Measurements from ENCODE around the gene PCBP4. TPM values are rescaled to one million over a fixed set of nuclear protein-coding genes. Genes with fewer than 3 reads are reported as not detected.
A peak's percentile ranks its signal among the peaks of the same experiment; 100 is the strongest.

Gene PCBP4
- total RNA-seq, 2 donors from 2014 or later = 20.2 to 28.7 TPM

DNA sequence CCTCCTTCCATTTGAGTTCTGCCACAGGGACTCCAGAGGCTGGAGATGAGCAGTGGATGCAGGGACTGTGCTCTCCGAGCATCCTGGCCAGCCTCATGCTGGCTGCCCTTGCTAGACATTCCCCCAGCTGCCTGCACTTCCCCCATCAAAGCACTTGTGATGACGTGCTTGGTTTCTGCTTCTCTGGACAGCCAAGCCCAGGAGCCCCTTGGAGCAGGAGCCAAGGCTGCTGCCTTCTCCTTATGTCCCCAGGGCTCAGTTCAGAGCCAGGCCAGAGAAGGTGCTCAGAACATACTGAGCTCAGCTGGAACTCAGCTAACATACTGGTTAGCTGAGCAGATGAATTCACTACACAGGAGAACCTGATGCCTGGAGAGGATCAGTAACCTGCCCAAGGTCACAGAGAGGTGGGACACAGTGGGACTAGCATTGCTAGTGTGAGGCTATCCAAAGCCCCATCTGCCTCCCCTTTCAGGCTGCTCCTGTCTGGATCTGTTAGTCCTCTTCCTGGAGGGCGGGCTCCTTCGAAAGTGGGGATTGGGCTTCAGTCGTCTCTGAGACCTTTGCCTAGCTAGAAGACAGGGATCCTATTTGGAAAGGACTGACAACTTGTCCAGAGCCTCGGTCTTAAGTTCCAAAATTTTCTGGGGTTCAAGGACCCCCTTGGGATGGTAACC, 4.3 kb downstream of the PCBP4 start:
- H3K4me3 Mint-ChIP-seq = no peak overlapping the region
- peaks cover 19% of the 10 kb centered on the region for H3K4me1 Mint-ChIP-seq
- no peaks in the 10 kb centered on the region for H3K9me3 ChIP-seq (ENCODE audit: control insufficient read depth, low read length, poor library complexity, severe bottlenecking)
- no peaks in the 10 kb centered on the region for H3K27me3 Mint-ChIP-seq
- DNase-seq (no peak), ATAC-seq (no peak)
- H3K27ac Mint-ChIP-seq = no peak overlapping the region
- peaks cover 9% of the 10 kb centered on the region for H3K36me3 Mint-ChIP-seq (ENCODE audit: low read depth)

DNA sequence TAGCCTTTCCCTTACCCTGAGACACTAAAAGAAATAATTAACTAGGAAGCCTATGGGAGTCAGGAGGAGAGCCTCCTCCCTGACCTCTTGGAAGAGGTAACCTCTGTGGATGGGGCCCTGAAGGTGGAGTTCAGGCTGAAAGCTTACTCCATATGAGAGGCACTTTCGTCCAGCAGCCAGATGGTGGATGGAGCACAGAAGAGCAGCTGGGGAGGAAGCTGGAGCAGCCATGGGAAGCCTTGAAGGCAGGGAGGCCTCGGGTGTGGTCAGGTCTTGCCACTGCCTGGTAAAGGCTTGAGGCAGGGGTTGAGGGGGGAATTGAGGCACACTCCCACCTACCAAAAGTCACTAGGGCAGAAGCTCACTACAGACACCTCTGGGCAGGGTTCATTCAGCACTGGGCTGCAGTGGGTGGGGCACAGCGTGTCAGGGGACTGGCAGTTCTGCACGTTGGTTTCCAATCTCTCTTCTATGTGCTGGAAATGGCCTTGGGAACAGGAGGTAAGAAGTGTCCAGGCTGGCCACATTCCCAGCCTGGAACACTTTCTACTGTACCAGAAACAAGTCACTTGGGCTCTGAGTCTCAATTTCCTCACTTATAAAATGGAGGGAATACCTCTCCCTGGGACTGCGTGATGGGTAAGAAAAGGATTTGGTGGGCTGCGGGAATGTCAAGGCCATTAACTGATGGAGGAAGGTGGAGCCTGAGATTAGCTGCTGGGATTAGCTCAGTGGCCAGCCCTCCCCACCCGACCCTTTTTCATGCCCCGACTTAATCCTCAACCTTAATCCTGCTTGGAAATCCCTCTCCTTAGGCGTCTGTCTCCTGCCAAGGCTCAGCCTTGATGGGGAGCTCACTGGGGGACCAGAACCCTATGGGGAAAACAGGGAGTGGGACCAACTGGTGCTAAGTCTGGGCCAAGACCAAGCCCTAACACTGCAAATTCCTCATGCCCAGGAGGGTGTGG, 5.4 kb downstream of the PCBP4 start:
- H3K27me3 Mint-ChIP-seq = no peaks in the 10 kb centered on the region
- DNase-seq (no peak), ATAC-seq (no peak)
- H3K9me3 ChIP-seq (ENCODE audit: control insufficient read depth, low read length, poor library complexity, severe bottlenecking) = no peaks in the 10 kb centered on the region
- no peak overlapping the region for H3K27ac Mint-ChIP-seq
- H3K4me3 Mint-ChIP-seq = peak overlapping the region; percentile 19
- peaks cover 9% of the 10 kb centered on the region for H3K36me3 Mint-ChIP-seq (ENCODE audit: low read depth)
- H3K4me1 Mint-ChIP-seq = peaks cover 17% of the 10 kb centered on the region

DNA sequence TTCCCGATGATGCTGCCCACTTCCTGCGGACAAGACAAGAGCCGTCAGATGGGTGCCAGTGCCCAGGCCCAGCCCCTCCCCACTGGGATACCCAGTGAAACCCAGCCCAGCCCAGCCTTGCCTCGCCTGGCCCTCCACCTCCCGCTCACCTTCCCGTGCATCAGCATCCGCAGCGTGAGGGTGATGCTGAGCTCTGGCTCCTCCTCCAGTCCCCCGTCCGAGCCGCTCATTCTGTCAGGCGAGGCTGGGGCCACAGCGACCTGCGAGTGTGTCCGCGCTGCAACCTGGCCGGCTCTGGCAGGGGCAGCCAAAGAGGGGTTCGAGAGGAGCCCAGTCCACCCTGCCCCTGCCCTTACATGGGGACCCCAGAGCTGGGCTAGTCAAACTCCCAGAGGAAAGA, 6.2 kb downstream of the PCBP4 start:
- DNase-seq (no peak), ATAC-seq (no peak)
- H3K4me1 Mint-ChIP-seq = peaks cover 15% of the 10 kb centered on the region
- no peaks in the 10 kb centered on the region for H3K9me3 ChIP-seq (ENCODE audit: control insufficient read depth, low read length, poor library complexity, severe bottlenecking)
- H3K27ac Mint-ChIP-seq = no peak overlapping the region
- H3K27me3 Mint-ChIP-seq = no peaks in the 10 kb centered on the region
- H3K36me3 Mint-ChIP-seq (ENCODE audit: low read depth) = peaks cover 9% of the 10 kb centered on the region
- H3K4me3 Mint-ChIP-seq = no peak overlapping the region

GRCh38 chr3:51960386-51960785, 6.9 kb downstream of the PCBP4 start:
- H3K4me1 Mint-ChIP-seq = peaks cover 10% of the 10 kb centered on the region
- H3K27ac Mint-ChIP-seq = no peak overlapping the region
- H3K27me3 Mint-ChIP-seq = no peaks in the 10 kb centered on the region
- H3K36me3 Mint-ChIP-seq (ENCODE audit: low read depth) = peaks cover 9% of the 10 kb centered on the region
- H3K4me3 Mint-ChIP-seq = no peak overlapping the region
- H3K9me3 ChIP-seq (ENCODE audit: control insufficient read depth, low read length, poor library complexity, severe bottlenecking) = no peaks in the 10 kb centered on the region
- no peak for DNase-seq
- no peak for ATAC-seq

- H3K4me1 Mint-ChIP-seq = peaks cover 5% of the 10 kb centered on the region
- ATAC-seq = no peak
Measured at GRCh38 chr3:51959651-51960050, 7.6 kb downstream of the PCBP4 start.

GRCh38 chr3:51958603-51959521, 8.4 kb downstream of the PCBP4 start:
- DNase-seq (no peak), ATAC-seq (no peak)
- no peak overlapping the region for H3K4me3 Mint-ChIP-seq
- peaks cover 12% of the 10 kb centered on the region for H3K27me3 Mint-ChIP-seq
- H3K27ac Mint-ChIP-seq = no peak overlapping the region
- H3K9me3 ChIP-seq (ENCODE audit: control insufficient read depth, low read length, poor library complexity, severe bottlenecking) = no peaks in the 10 kb centered on the region
- peaks cover 5% of the 10 kb centered on the region for H3K4me1 Mint-ChIP-seq
- H3K36me3 Mint-ChIP-seq (ENCODE audit: low read depth) = peaks cover 8% of the 10 kb centered on the region

More at GRCh38 chr3:51959651-51960050, 7.6 kb downstream of the PCBP4 start:
- H3K27ac Mint-ChIP-seq = no peak overlapping the region
- H3K36me3 Mint-ChIP-seq (ENCODE audit: low read depth) = peaks cover 6% of the 10 kb centered on the region
- DNase-seq = no peak
- H3K4me3 Mint-ChIP-seq = no peak overlapping the region
- H3K27me3 Mint-ChIP-seq = peaks cover 5% of the 10 kb centered on the region
- no peaks in the 10 kb centered on the region for H3K9me3 ChIP-seq (ENCODE audit: control insufficient read depth, low read length, poor library complexity, severe bottlenecking)

GRCh38 chr3:51957520-51958205, 9.6 kb downstream of the PCBP4 start:
- Mint-ChIP-seq H3K27ac (no peak overlapping the region), H3K27me3 (peaks cover 22% of the 10 kb centered on the region), H3K4me1 (peaks cover 7% of the 10 kb centered on the region), H3K36me3 (ENCODE audit: low read depth) (peaks cover 10% of the 10 kb centered on the region), H3K4me3 (no peak overlapping the region)
- no peaks in the 10 kb centered on the region for H3K9me3 ChIP-seq (ENCODE audit: control insufficient read depth, low read length, poor library complexity, severe bottlenecking)
- no peak for ATAC-seq
- no peak for DNase-seq

DNA sequence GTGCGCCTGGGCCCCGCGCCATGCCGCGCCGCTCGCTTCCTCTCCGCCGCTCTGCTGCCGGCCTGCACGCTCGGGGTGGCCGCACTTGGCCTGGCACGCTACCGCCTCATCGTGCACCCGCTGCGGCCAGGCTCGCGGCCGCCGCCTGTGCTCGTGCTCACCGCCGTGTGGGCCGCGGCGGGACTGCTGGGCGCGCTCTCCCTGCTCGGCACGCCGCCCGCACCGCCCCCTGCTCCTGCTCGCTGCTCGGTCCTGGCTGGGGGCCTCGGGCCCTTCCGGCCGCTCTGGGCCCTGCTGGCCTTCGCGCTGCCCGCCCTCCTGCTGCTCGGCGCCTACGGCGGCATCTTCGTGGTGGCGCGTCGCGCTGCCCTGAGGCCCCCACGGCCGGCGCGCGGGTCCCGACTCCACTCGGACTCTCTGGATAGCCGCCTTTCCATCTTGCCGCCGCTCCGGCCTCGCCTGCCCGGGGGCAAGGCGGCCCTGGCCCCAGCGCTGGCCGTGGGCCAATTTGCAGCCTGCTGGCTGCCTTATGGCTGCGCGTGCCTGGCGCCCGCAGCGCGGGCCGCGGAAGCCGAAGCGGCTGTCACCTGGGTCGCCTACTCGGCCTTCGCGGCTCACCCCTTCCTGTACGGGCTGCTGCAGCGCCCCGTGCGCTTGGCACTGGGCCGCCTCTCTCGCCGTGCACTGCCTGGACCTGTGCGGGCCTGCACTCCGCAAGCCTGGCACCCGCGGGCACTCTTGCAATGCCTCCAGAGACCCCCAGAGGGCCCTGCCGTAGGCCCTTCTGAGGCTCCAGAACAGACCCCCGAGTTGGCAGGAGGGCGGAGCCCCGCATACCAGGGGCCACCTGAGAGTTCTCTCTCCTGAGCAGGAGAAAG, 11.1 kb downstream of the PCBP4 start:
- no peaks in the 10 kb centered on the region for H3K9me3 ChIP-seq (ENCODE audit: control insufficient read depth, low read length, poor library complexity, severe bottlenecking)
- DNase-seq (no peak), ATAC-seq (peak; percentile 84)
- peaks cover 7% of the 10 kb centered on the region for H3K4me1 Mint-ChIP-seq
- peak overlapping the region; percentile 41 for H3K4me3 Mint-ChIP-seq
- H3K36me3 Mint-ChIP-seq (ENCODE audit: low read depth) = peaks cover 12% of the 10 kb centered on the region
- peaks cover 22% of the 10 kb centered on the region for H3K27me3 Mint-ChIP-seq
- H3K27ac Mint-ChIP-seq = no peak overlapping the region

- H3K9me3 ChIP-seq (ENCODE audit: control insufficient read depth, low read length, poor library complexity, severe bottlenecking) = no peaks in the 10 kb centered on the region
- peaks cover 7% of the 10 kb centered on the region for H3K4me1 Mint-ChIP-seq
- no peak for ATAC-seq
- peaks cover 10% of the 10 kb centered on the region for H3K36me3 Mint-ChIP-seq (ENCODE audit: low read depth)
- H3K27ac Mint-ChIP-seq = no peak within 1 kb of the TSS
- no peak for DNase-seq
- H3K4me3 Mint-ChIP-seq = peak within 1 kb of the TSS; percentile 52
- H3K27me3 Mint-ChIP-seq = peaks cover 22% of the 10 kb centered on the region
Measured at GRCh38 chr3:51955175-51955892, 11.9 kb downstream of the PCBP4 start, which contains the start of gene GPR62. TSS of gene GPR62 (plus strand) at chr3:51955381. CDS start at chr3:51955653, 272 bp downstream.

GRCh38 chr3:51954713-51955112, 12.5 kb downstream of the PCBP4 start:
- ATAC-seq (no peak), DNase-seq (no peak)
- Mint-ChIP-seq H3K27me3 (peaks cover 22% of the 10 kb centered on the region), H3K36me3 (ENCODE audit: low read depth) (peaks cover 10% of the 10 kb centered on the region), H3K4me1 (peaks cover 7% of the 10 kb centered on the region), H3K27ac (no peak overlapping the region), H3K4me3 (peak overlapping the region; percentile 52)
- H3K9me3 ChIP-seq (ENCODE audit: control insufficient read depth, low read length, poor library complexity, severe bottlenecking) = no peaks in the 10 kb centered on the region

DNA sequence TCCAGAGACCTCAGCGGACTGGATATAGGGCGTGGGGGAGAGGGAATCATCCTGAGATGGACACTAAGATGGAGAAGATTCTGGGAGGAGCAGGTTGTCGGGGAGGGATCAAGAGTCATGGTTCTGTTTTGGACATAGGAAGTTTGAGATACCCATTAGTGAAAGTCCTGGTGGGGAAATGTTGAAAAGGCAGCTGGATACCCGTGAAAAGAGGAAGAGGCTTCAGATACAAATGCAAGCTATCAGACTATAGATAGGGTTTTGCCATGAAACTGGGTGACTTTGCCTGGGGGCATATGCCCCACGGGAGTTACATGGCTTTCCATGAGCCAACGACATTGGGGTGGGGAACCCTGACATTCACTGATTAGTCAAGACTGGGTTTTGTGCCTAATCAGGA, 13.1 kb downstream of the PCBP4 start:
- H3K27me3 Mint-ChIP-seq = peaks cover 22% of the 10 kb centered on the region
- peaks cover 10% of the 10 kb centered on the region for H3K36me3 Mint-ChIP-seq (ENCODE audit: low read depth)
- H3K4me3 Mint-ChIP-seq = peak overlapping the region; percentile 36
- no peaks in the 10 kb centered on the region for H3K9me3 ChIP-seq (ENCODE audit: control insufficient read depth, low read length, poor library complexity, severe bottlenecking)
- peaks cover 7% of the 10 kb centered on the region for H3K4me1 Mint-ChIP-seq
- no peak for ATAC-seq
- no peak overlapping the region for H3K27ac Mint-ChIP-seq
- DNase-seq = no peak

Data from T-helper 17 cell (primary cell).